H1 (cell line): ENCODE results near the gene ARHGAP22. TPM values are rescaled to one million over a fixed set of nuclear protein-coding genes. Genes with fewer than 3 reads are reported as not detected.

Source experiments
- BRCA1 ChIP-seq: IDR thresholded peaks from 2 replicates; pipeline ENCODE4 v1.6.1; 2012; ENCODE audit warnings: low read depth, low read length, improper control_type of control experiment
- CHD1 ChIP-seq: IDR thresholded peaks from 2 replicates; pipeline ENCODE4 v1.6.1; 2012; ENCODE audit warnings: low read depth, low read length, improper control_type of control experiment
- polyA plus RNA-seq, 7 experiments: library from polyadenylated mRNA; depleted of rRNA in 3 of 7; stranded (reverse) in 5 of 7; unstranded in 2 of 7; fragments of >200 nt in 5 of 7; fragments of 200-250 nt in 2 of 7; gene quantifications; 1 replicate in 5 of 7; 2 replicates in 1 of 7; 4 replicates in 1 of 7; pipeline versions ENCODE4 v1.2.1 to v1.2.3, GENCODE V29; 2011 to 2013; ENCODE audit warnings: missing spikeins in 2 of 7, mixed read lengths in 2 of 7
- total RNA-seq: library from RNA; stranded (reverse); fragmentation: NEBNext Ultra II Directional; extraction: Animal tissue kit (Norgen Biotek cat#: 25700); gene quantifications from 2 replicates; pipeline ENCODE4 v1.2.1, GENCODE V29; 2021

ARHGAP22 gene
- total and polyA plus RNA-seq, 2 of the 8 experiments (the other 6 are each of a cell fraction or from before 2014, with no cell fraction given) = 3.6 to 11.2 TPM

- TF ChIP-seq BRCA1 (no peak), CHD1 (no peak)
Observed at GRCh38 chr10:48448796-48449195, 156.1 kb downstream of the ARHGAP22 start (continued).
